Tibial nerve (tissue), 3 donors: ENCODE data around the gene SH3RF3.

ENCODE experiments used
- CTCF ChIP-seq, 5 experiments: fragments of 200-600 bp in 3 of 5; fragments of 450-650 bp in 2 of 5; sonication (generic) in 3 of 5; IDR thresholded peaks; one replicate each; pipeline ENCODE4 v1.5.1; 2016 to 2019; ENCODE audit warnings: antibody characterized with exemption in 5 of 5, mild to moderate bottlenecking in 3 of 5, moderate library complexity in 2 of 5
- POLR2A ChIP-seq, 2 donors: fragments of 450-650 bp; IDR thresholded peaks; one replicate each; pipeline ENCODE4 v1.6.1; 2017; ENCODE audit warnings: antibody characterized with exemption in 2 of 2, mild to moderate bottlenecking in 2 of 2, moderate library complexity in 2 of 2

- TF ChIP-seq CTCF (IDR thresholded peaks at IDR 0.05): no peak
- TF ChIP-seq POLR2A (IDR thresholded peaks at IDR 0.05): no peak
These were observed 253.9 kb downstream of the SH3RF3 start for GRCh38 chr2:109382951-109383350.
